ENCODE measurements around the gene PLCB1.

PLCB1 gene

DNA sequence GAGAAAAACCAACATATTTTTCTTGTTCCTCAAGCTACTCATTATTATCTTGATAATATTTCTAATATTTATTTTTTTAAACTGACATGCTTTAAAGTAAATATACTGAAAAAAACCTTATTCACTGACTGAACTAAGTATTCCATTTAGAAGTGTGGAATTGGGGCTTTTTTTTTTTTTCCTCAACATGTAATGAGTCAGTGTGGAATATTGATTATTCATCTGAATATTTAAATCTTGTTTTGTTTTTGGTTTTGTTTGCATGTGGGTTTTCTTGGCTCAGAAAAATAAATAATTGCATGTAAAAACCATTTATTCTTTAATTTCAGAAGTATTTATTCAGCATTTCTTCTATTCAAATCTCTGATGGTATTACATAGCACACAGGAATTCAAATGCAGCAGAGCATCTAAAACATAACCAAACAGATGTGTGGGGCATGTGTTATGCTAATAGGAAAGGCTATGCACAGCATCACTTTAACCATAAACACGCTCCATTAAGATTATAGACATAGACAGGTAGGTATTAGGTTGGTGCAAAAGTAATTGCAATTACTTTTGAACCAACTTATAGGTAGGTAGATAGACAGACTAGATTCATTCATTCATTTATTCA lies 166.5 kb downstream of the PLCB1 start:
- TF ChIP-seq, protein P1, sequence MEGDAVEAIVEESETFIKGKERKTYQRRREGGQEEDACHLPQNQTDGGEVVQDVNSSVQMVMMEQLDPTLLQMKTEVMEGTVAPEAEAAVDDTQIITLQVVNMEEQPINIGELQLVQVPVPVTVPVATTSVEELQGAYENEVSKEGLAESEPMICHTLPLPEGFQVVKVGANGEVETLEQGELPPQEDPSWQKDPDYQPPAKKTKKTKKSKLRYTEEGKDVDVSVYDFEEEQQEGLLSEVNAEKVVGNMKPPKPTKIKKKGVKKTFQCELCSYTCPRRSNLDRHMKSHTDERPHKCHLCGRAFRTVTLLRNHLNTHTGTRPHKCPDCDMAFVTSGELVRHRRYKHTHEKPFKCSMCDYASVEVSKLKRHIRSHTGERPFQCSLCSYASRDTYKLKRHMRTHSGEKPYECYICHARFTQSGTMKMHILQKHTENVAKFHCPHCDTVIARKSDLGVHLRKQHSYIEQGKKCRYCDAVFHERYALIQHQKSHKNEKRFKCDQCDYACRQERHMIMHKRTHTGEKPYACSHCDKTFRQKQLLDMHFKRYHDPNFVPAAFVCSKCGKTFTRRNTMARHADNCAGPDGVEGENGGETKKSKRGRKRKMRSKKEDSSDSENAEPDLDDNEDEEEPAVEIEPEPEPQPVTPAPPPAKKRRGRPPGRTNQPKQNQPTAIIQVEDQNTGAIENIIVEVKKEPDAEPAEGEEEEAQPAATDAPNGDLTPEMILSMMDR (IDR thresholded peaks at IDR 0.05; ENCODE audit: borderline replicate concordance, extremely low read depth, low read length, poor library complexity, severe bottlenecking): no peak
- no peak for TF ChIP-seq EZH2 (IDR thresholded peaks at IDR 0.05; ENCODE audit: borderline replicate concordance, low read depth, low read length, severe bottlenecking)
- no peak overlapping the region for H3K4me2 ChIP-seq (ENCODE audit: insufficient read depth, low read length)
- no peak for ATAC-seq (ENCODE audit: insufficient read depth, low read depth)
- peaks cover 58% of the 10 kb centered on the region for H3K79me2 ChIP-seq (ENCODE audit: insufficient read depth, low read length)
- H3K9ac ChIP-seq (ENCODE audit: low read depth, low read length): no peak overlapping the region
- peaks cover 13% of the 10 kb centered on the region for H4K20me1 ChIP-seq (ENCODE audit: insufficient read depth, low read length)
- no peak overlapping the region for H3K27ac ChIP-seq (ENCODE audit: low read length)
- no peak for DNase-seq
- H3K36me3 ChIP-seq (ENCODE audit: insufficient read depth, low read length): no peaks in the 10 kb centered on the region
- no peaks in the 10 kb centered on the region for H3K4me1 ChIP-seq (ENCODE audit: insufficient read depth, low read length)
- H3K27me3 ChIP-seq (ENCODE audit: insufficient read depth, low read length, poor library complexity): no peaks in the 10 kb centered on the region
- no peak overlapping the region for H2AFZ ChIP-seq (ENCODE audit: low read depth, low read length)
- no peaks in the 10 kb centered on the region for H3K9me3 ChIP-seq (ENCODE audit: insufficient read depth, low read length, severe bottlenecking)
- no peak overlapping the region for H3K4me3 ChIP-seq (ENCODE audit: low read depth in 1 of 2, low read length in 2 of 2)

DNA sequence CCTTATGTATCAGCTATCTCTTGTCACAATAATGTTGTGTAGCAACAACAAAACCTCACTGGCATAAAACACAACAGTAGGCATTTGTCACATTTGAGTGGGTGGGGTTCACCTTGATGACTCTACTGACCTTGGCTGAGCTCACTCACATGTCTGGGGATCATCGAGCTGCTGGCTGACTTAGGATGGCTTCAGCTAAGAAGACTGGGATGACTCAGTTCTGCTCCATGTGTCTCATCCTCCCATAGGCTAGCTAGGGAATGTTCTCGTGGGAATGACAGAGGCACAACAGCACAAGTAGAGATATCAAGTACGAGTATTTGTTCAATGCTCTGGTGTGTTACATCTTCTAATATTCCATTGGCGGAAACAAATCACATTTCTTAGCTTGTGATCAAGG lies 167.9 kb downstream of the PLCB1 start:
- H3K9me3 ChIP-seq (ENCODE audit: insufficient read depth, low read length, severe bottlenecking): no peaks in the 10 kb centered on the region
- peaks cover 3% of the 10 kb centered on the region for H3K4me1 ChIP-seq (ENCODE audit: insufficient read depth, low read length)
- H3K9ac ChIP-seq (ENCODE audit: low read depth, low read length): no peak overlapping the region
- H3K4me3 ChIP-seq (ENCODE audit: low read depth in 1 of 2, low read length in 2 of 2): no peak overlapping the region
- H3K27me3 ChIP-seq (ENCODE audit: insufficient read depth, low read length, poor library complexity): no peaks in the 10 kb centered on the region
- H4K20me1 ChIP-seq (ENCODE audit: insufficient read depth, low read length): peaks cover 18% of the 10 kb centered on the region
- DNase-seq (no peak), ATAC-seq (ENCODE audit: insufficient read depth, low read depth) (no peak)
- no peak overlapping the region for H2AFZ ChIP-seq (ENCODE audit: low read depth, low read length)
- H3K27ac ChIP-seq (ENCODE audit: low read length): no peak overlapping the region
- peaks cover 65% of the 10 kb centered on the region for H3K79me2 ChIP-seq (ENCODE audit: insufficient read depth, low read length)
- no peak for TF ChIP-seq EZH2 (IDR thresholded peaks at IDR 0.05; ENCODE audit: borderline replicate concordance, low read depth, low read length, severe bottlenecking)
- TF ChIP-seq, protein P1 (IDR thresholded peaks at IDR 0.05; ENCODE audit: borderline replicate concordance, extremely low read depth, low read length, poor library complexity, severe bottlenecking): no peak
- no peak overlapping the region for H3K4me2 ChIP-seq (ENCODE audit: insufficient read depth, low read length)
- no peaks in the 10 kb centered on the region for H3K36me3 ChIP-seq (ENCODE audit: insufficient read depth, low read length)

DNA sequence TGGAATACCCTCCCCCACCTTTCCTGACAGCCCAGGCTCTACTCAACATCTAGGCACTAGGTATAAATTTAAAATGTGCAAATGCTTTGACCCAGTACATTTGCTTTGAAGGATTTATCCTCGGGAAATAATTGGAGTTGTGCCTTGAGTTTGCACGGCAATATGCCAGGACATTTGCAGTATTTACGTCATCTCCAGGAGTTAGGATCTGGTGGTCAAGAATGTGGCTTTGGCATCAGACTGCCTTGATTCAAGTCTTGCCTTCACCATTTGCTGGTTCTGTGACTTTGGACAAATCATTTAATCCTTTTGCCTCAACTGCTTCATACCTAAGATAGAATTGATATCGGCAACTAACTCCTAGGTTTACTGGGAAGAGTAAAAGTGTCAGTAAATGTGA lies 169.6 kb downstream of the PLCB1 start:
- H3K9ac ChIP-seq (ENCODE audit: low read depth, low read length): no peak overlapping the region

More for the DNA sequence above, 169.6 kb downstream of the PLCB1 start:
- no peaks in the 10 kb centered on the region for H3K9me3 ChIP-seq (ENCODE audit: insufficient read depth, low read length, severe bottlenecking)
- no peak for ATAC-seq (ENCODE audit: insufficient read depth, low read depth)
- DNase-seq: no peak
- no peak overlapping the region for H3K4me3 ChIP-seq (ENCODE audit: low read depth in 1 of 2, low read length in 2 of 2)
- peaks cover 22% of the 10 kb centered on the region for H4K20me1 ChIP-seq (ENCODE audit: insufficient read depth, low read length)
- H3K27me3 ChIP-seq (ENCODE audit: insufficient read depth, low read length, poor library complexity): no peaks in the 10 kb centered on the region
- TF ChIP-seq, protein P1 (IDR thresholded peaks at IDR 0.05; ENCODE audit: borderline replicate concordance, extremely low read depth, low read length, poor library complexity, severe bottlenecking): no peak
- TF ChIP-seq EZH2 (IDR thresholded peaks at IDR 0.05; ENCODE audit: borderline replicate concordance, low read depth, low read length, severe bottlenecking): no peak
- H3K36me3 ChIP-seq (ENCODE audit: insufficient read depth, low read length): no peaks in the 10 kb centered on the region
- no peak overlapping the region for H3K27ac ChIP-seq (ENCODE audit: low read length)
- no peak overlapping the region for H2AFZ ChIP-seq (ENCODE audit: low read depth, low read length)
- H3K4me2 ChIP-seq (ENCODE audit: insufficient read depth, low read length): no peak overlapping the region
- peaks cover 9% of the 10 kb centered on the region for H3K4me1 ChIP-seq (ENCODE audit: insufficient read depth, low read length)
- H3K79me2 ChIP-seq (ENCODE audit: insufficient read depth, low read length): peaks cover 73% of the 10 kb centered on the region
